HepG2 (cell line): ENCODE measurements around the gene RIPOR3. TPM values are rescaled to one million over a fixed set of nuclear protein-coding genes. Genes with fewer than 3 reads are reported as not detected.

Experiments used
- ATF1 ChIP-seq: IDR thresholded peaks from 2 replicates; pipeline ENCODE4 v1.6.1; 2016; ENCODE audit warnings: mild to moderate bottlenecking, control low read depth
- FOXK2 ChIP-seq: fragments of 450-650 bp; IDR thresholded peaks from 2 replicates; pipeline ENCODE4 v1.6.1; 2016
- GTF3A ChIP-seq: sonication (generic); formaldehyde crosslinking; conservative IDR thresholded peaks from 2 replicates; pipeline ENCODE4 v1.4.0; 2020; ENCODE audit warnings: mild to moderate bottlenecking, missing genetic modification reagents
- HINFP ChIP-seq: sonication (generic); formaldehyde crosslinking; IDR thresholded peaks from 2 replicates; pipeline ENCODE4 v1.4.0; 2020; ENCODE audit warnings: low read depth, mild to moderate bottlenecking, missing genetic modification reagents
- KLF16 ChIP-seq, 2 experiments: sonication (generic) in 1 of 2; formaldehyde crosslinking in 1 of 2; IDR thresholded peaks; 2 replicates each; pipeline versions ENCODE4 v1.6.1 to v1.8.0; 2016 to 2023; ENCODE audit warnings: missing genetic modification reagents in 2 of 2, missing compliant biosample characterization in 1 of 2
- KLF6 ChIP-seq: IDR thresholded peaks from 2 replicates; pipeline ENCODE4 v1.8.0; 2016; ENCODE audit warnings: missing biosample characterization, missing genetic modification reagents
- PCBP1 ChIP-seq: fragments of 200-400 bp; formaldehyde crosslinking; IDR thresholded peaks from 2 replicates; pipeline ENCODE4 v1.6.1; 2017; ENCODE audit warnings: mild to moderate bottlenecking, low read depth, low read length, borderline replicate concordance
- RBFOX2 ChIP-seq: fragments of 200-400 bp; formaldehyde crosslinking; IDR thresholded peaks from 2 replicates; pipeline ENCODE4 v1.6.1; 2017; ENCODE audit warnings: low read depth, mild to moderate bottlenecking, low read length
- REL ChIP-seq: sonication (generic); formaldehyde crosslinking; conservative IDR thresholded peaks from 2 replicates; pipeline ENCODE4 v1.8.0; 2022; ENCODE audit warnings: mild to moderate bottlenecking, missing genetic modification reagents, moderate library complexity
- SETDB1 ChIP-seq: sonication (generic); formaldehyde crosslinking; IDR thresholded peaks from 2 replicates; pipeline ENCODE4 v1.5.1; 2020; ENCODE audit warnings: missing genetic modification reagents, mild to moderate bottlenecking, borderline replicate concordance
- SMAD9 ChIP-seq: sonication (generic); formaldehyde crosslinking; IDR thresholded peaks from 2 replicates; pipeline ENCODE4 v1.5.1; 2020; ENCODE audit warnings: mild to moderate bottlenecking, missing genetic modification reagents
- ZHX2 ChIP-seq, 2 experiments: sonication (generic) in 1 of 2; formaldehyde crosslinking in 1 of 2; IDR thresholded peaks; 2 replicates each; pipeline versions ENCODE4 v1.6.1 to v1.9.0; 2014 to 2022; ENCODE audit warnings: antibody characterized with exemption in 1 of 2, borderline replicate concordance in 1 of 2, inconsistent platforms in 1 of 2, low read depth in 1 of 2, missing genetic modification reagents in 1 of 2
- ZNF329 ChIP-seq: sonication (generic); formaldehyde crosslinking; IDR thresholded peaks from 2 replicates; pipeline ENCODE4 v1.9.0; 2021; ENCODE audit warnings: low read depth, mild to moderate bottlenecking, missing genetic modification reagents
- ZNF7 ChIP-seq: IDR thresholded peaks from 2 replicates; pipeline ENCODE4 v1.6.1; 2016; ENCODE audit warnings: missing biosample characterization, missing genetic modification reagents
- polyA plus RNA-seq, 8 experiments: library from polyadenylated mRNA; depleted of rRNA in 3 of 8; stranded (reverse) in 7 of 8; unstranded in 1 of 8; fragments of >200 nt; fragmentation: Illumina TruSeq in 4 of 8; extraction: Trizol in 4 of 8; gene quantifications; 2 replicates each; pipeline versions ENCODE4 v1.2.1 to v1.2.3, GENCODE V29; 2011 to 2016; ENCODE audit warnings: low read depth in 4 of 8, missing spikeins in 1 of 8, mixed read lengths in 1 of 8; ENCODE audit not compliant: insufficient read depth in 1 of 8
- total RNA-seq, 5 experiments: library from RNA; depleted of rRNA; stranded (reverse); fragments of >200 nt; fragmentation: Illumina TruSeq; extraction: Trizol; gene quantifications; 2 replicates each; pipeline ENCODE4 v1.2.3, GENCODE V29; 2016; ENCODE audit warnings: low read depth in 1 of 5
- TF ChIP-seq, protein P1 (sequence below): sonication (generic); formaldehyde crosslinking; IDR thresholded peaks from 2 replicates; pipeline ENCODE4 v1.5.1; 2020; ENCODE audit warnings: mild to moderate bottlenecking, missing genetic modification reagents, moderate library complexity
- TF ChIP-seq, protein P2 (sequence below): sonication (generic); formaldehyde crosslinking; IDR thresholded peaks from 2 replicates; pipeline ENCODE4 v1.4.0; 2020; ENCODE audit warnings: mild to moderate bottlenecking, missing genetic modification reagents
- TF ChIP-seq, protein P3 (sequence below): sonication (generic); formaldehyde crosslinking; IDR thresholded peaks from 2 replicates; pipeline ENCODE4 v1.8.0; 2023; ENCODE audit warnings: mild to moderate bottlenecking, missing genetic modification reagents

Gene RIPOR3
- total and polyA plus RNA-seq, 2 of the 13 experiments (the other 11 are each of a cell fraction or from before 2014, with no cell fraction given), result 0.18 TPM; not detected in 1

GRCh38 chr20:50588034-50588736 is 103.2 kb downstream of the RIPOR3 start (continued):
- TF ChIP-seq ATF1 (CRISPR knock-in tag) (no peak), ZNF7 (no peak), GTF3A (CRISPR knock-in tag) (no peak), SETDB1 (CRISPR knock-in tag) (no peak), KLF6 (CRISPR knock-in tag) (no peak), ZHX2 (IDR thresholded peaks at IDR 0.05; ENCODE audit: low read depth) (peak; percentile 27; the same call in 1 of the 2 replicates), ZHX2 (CRISPR knock-in tag; IDR thresholded peaks at IDR 0.05; ENCODE audit: borderline replicate concordance) (no peak), FOXK2 (no peak), REL (CRISPR knock-in tag) (no peak), ZNF329 (CRISPR knock-in tag) (no peak), SMAD9 (CRISPR knock-in tag) (no peak), RBFOX2 (no peak), PCBP1 (no peak), KLF16 (CRISPR knock-in tag; IDR thresholded peaks at IDR 0.05) (peak in 1 of 2 experiments; percentile 43; a peak in 1 of 4 replicates), HINFP (CRISPR knock-in tag) (0 out of 2 replicates have a peak, but pooled peaks have one; percentile 24)
- TF ChIP-seq, protein P1, sequence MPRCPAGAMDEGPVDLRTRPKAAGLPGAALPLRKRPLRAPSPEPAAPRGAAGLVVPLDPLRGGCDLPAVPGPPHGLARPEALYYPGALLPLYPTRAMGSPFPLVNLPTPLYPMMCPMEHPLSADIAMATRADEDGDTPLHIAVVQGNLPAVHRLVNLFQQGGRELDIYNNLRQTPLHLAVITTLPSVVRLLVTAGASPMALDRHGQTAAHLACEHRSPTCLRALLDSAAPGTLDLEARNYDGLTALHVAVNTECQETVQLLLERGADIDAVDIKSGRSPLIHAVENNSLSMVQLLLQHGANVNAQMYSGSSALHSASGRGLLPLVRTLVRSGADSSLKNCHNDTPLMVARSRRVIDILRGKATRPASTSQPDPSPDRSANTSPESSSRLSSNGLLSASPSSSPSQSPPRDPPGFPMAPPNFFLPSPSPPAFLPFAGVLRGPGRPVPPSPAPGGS (CRISPR knock-in tag), result peak; percentile 21; the same call in 1 of the 2 replicates
- TF ChIP-seq, protein P2, sequence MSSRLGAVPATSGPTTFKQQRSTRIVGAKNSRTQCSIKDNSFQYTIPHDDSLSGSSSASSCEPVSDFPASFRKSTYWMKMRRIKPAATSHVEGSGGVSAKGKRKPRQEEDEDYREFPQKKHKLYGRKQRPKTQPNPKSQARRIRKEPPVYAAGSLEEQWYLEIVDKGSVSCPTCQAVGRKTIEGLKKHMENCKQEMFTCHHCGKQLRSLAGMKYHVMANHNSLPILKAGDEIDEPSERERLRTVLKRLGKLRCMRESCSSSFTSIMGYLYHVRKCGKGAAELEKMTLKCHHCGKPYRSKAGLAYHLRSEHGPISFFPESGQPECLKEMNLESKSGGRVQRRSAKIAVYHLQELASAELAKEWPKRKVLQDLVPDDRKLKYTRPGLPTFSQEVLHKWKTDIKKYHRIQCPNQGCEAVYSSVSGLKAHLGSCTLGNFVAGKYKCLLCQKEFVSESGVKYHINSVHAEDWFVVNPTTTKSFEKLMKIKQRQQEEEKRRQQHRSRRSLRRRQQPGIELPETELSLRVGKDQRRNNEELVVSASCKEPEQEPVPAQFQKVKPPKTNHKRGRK (CRISPR knock-in tag), result no peak
- TF ChIP-seq, protein P3, sequence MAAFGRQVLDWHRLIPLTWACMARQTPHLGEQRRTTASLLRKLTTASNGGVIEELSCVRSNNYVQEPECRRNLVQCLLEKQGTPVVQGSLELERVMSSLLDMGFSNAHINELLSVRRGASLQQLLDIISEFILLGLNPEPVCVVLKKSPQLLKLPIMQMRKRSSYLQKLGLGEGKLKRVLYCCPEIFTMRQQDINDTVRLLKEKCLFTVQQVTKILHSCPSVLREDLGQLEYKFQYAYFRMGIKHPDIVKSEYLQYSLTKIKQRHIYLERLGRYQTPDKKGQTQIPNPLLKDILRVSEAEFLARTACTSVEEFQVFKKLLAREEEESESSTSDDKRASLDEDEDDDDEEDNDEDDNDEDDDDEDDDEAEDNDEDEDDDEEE (CRISPR knock-in tag), result peak; percentile 74; the same call in 1 of the 2 replicates
